ENCODE results near the gene THYN1.
"Not testable (repeated sequence)": the region's sequence is repeated elsewhere in the genome, so short reads cannot be mapped to it uniquely, and the experiment has no call there.

Gene THYN1

DNA sequence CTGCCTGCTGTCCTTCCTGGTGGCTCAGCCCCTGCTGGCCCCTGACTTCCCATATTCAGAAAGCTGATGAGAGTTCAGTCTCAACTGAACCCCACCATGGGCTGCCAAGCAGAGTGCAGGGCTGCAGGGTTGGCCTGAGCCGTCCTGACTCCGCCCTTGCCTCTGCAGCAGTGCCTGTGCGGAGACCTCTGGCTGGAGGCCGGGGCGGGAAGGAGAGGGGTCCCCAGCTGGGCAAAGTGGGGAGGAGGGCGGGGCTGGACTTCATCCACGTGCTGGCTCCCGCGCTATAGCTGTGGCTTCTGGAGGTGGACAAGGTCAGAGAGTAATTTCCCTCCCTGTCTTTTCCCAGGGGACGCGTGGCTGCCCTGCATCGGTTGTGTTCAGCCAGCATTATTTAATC lies 36.6 kb upstream of the THYN1 start:
- DNase-seq (ENCODE audit: low spot score): no peak
- TF ChIP-seq CTCF (IDR thresholded peaks at IDR 0.05; ENCODE audit: extremely low read depth, insufficient read depth, missing control alignments): no peak
- in situ Hi-C loops (cut with MboI; ENCODE audit: low pct_unique_long_range_greater_than_20kb, low sequenced_read_pairs, unreplicated experiment): no loop called here

DNA sequence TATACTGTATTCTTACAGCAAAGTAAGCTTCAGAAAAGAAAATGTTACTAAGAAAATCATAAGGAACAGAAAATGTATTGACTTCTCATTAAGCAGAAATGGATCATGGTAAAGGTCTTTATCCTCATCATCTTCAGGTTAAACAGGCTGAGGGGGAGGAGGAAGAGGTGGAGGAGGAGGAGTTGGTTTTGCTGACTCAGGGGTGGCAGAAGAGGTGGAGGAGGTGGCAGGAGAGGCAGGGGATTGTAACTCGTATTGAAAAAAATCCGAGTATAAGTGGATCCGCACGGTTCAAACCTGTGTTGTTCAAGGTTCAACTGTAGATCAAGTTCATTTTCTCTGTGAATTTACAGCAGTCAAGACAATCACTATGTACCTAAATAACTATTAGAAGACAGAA lies 36.0 kb upstream of the THYN1 start:
- no peak for TF ChIP-seq CTCF (IDR thresholded peaks at IDR 0.05; ENCODE audit: extremely low read depth, insufficient read depth, missing control alignments)
- no peak for DNase-seq (ENCODE audit: low spot score)
- in situ Hi-C loops (cut with MboI; ENCODE audit: low pct_unique_long_range_greater_than_20kb, low sequenced_read_pairs, unreplicated experiment): no loop called here

DNA sequence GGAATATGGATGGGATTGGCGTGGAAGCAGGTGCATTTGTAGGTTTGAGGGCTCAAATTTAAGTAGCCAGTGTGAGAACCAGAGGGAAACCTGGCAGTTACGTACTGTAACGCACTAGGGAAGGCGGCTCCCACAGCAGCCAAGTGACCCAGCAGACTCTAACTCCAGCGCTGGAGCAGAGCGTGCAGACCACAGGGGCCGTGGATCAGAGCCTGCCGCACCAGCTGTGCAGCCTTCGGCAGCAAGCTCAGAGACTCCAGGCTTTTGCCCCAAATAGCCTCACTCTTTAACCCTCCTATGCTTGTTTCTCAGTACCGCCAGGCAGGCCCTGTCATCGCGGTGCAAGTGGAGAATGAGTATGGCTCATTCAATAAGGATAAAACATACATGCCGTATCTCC lies 35.3 kb upstream of the THYN1 start:
- in situ Hi-C loops (cut with MboI; ENCODE audit: low pct_unique_long_range_greater_than_20kb, low sequenced_read_pairs, unreplicated experiment): no loop called here
- DNase-seq (ENCODE audit: low spot score): no peak
- no peak for TF ChIP-seq CTCF (IDR thresholded peaks at IDR 0.05; ENCODE audit: extremely low read depth, insufficient read depth, missing control alignments)

GRCh38 chr11:134287561-134287960 lies 34.4 kb upstream of the THYN1 start:
- DNase-seq (ENCODE audit: low spot score): no peak
- TF ChIP-seq CTCF (IDR thresholded peaks at IDR 0.05; ENCODE audit: extremely low read depth, insufficient read depth, missing control alignments): no peak
- in situ Hi-C loops (cut with MboI; ENCODE audit: low pct_unique_long_range_greater_than_20kb, low sequenced_read_pairs, unreplicated experiment): no loop called here

GRCh38 chr11:134284349-134284748 lies 31.2 kb upstream of the THYN1 start:
- in situ Hi-C loops (cut with MboI; ENCODE audit: low pct_unique_long_range_greater_than_20kb, low sequenced_read_pairs, unreplicated experiment); DNase-seq (ENCODE audit: low spot score): not testable (repeated sequence)

DNA sequence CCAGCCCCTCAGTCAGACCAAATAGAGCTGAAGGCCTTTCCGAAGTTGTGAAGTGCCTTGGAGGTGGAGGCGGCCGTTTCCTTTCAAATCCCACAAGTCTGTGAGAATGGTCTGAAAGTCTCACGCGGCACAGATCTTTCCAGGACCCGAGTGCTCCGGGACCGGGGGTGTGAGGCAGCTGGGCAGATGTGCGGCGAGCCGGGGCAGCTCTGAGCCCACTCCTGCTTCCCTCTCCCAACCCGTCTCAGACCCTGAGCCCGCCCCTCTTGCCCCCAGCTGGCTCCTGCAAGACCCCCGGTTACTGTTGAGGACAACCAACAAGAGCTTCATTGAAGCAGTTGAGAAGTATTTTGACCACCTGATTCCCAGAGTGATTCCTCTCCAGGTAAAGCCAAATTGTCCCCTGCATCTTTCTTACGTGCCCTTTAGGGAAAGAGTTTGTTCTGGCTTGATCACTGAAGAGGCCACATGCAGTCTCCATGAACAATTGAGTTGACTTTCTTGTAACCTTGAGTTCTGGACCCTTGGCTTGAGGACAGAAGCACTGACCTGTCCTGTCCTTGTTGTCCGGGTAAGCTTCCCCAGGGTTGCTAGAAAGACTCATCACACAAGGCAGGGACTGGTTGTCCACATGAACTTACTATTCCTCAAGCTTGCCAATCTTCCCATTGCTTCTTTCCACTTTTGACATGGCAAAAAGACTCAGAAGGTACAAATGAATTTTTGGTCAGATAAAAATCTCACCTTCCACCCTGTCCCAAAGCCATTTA lies 30.5 kb upstream of the THYN1 start:
- no peak for TF ChIP-seq CTCF (IDR thresholded peaks at IDR 0.05; ENCODE audit: extremely low read depth, insufficient read depth, missing control alignments)
- in situ Hi-C loops (cut with MboI; ENCODE audit: low pct_unique_long_range_greater_than_20kb, low sequenced_read_pairs, unreplicated experiment): no loop called here
- DNase-seq (ENCODE audit: low spot score): no peak

DNA sequence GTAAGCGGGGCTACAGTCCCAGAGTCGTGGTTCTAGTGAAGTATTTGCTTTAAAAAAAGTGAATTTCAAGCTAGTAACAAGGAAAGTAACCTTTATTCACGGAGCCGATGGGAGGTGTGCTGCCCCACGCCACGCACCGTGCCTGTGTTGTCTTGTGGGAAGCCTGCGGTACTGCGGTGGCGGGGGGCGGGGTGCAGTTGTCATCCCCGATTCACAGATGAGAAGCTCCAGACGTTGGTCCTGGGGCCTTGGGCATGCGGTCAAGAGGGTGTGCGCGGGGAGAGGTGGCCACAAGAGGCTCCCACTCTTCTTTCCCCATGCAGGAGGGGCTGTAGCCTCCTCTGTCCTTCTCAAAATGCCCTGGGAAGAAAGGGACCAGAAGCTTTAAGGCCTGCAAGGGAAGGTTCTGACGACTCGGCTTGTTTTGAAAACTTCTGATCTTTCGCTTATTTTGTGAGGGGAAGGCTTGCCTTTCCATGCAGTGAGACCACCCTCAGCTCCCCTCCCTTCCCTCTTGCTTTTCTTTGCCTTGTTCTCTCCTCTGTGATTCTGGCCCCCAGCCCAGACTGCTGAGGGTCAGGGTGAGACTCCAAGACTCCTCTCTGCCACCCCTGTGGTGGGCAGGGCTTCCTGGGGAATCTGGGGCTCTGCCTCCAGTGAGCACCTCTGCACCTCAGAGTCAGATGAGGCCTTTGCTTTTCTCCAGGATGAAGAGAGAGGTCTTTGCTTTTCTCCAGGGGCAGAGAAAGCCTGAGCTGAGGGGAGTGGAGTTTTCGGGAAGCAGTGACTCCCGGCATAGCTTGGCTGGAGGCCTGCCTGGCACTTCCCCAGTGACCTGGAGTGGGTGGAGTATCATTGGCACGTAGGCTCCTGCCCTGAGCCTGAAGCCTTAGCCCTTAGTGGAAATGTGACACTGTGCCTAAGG lies 29.2 kb upstream of the THYN1 start:
- no peak for TF ChIP-seq CTCF (IDR thresholded peaks at IDR 0.05; ENCODE audit: extremely low read depth, insufficient read depth, missing control alignments)
- in situ Hi-C loops (cut with MboI; ENCODE audit: low pct_unique_long_range_greater_than_20kb, low sequenced_read_pairs, unreplicated experiment): no loop called here
- no peak for DNase-seq (ENCODE audit: low spot score)

DNA sequence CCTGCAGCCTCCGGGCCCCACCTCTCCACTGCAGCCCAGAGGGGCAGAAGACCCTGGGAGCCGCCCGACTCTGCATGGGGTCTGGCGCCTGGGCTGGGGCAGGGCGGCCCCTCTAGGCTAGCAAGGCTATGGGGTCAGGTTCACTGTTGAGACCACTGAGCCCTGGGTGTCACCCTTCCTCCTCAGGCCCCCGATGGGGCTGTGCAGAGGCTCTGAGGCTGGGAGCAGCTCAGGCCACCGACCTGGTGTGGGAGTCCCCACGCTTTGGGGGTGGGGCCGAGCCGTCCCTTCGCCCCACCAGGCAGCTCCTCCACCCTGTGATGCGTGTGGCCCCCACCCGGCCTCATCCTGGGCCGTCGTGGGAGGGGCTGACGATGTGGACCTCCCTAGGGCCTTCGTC lies 28.5 kb upstream of the THYN1 start:
- DNase-seq (ENCODE audit: low spot score); in situ Hi-C loops (cut with MboI; ENCODE audit: low pct_unique_long_range_greater_than_20kb, low sequenced_read_pairs, unreplicated experiment): not testable (repeated sequence)
